Activated T-cell treated with anti-CD3 and anti-CD28 coated beads, Interleukin-2, amount 50 U/mL, for 24 hours (primary cell): ENCODE measurements around the gene KREMEN1.
"Not testable (repeated sequence)": the region's sequence is repeated elsewhere in the genome, so short reads cannot be mapped to it uniquely, and the experiment has no call there.

Experiments used
- DNase-seq: peaks from one replicate; pipeline ENCODE4 v3.0.0-alpha.2; 2020
- H3K27ac Mint-ChIP-seq: 2 replicates; pipeline ENCODE4 v1.8.0; 2020; ENCODE audit warnings: mild to moderate bottlenecking, mixed read lengths
- H3K27me3 Mint-ChIP-seq: 2 replicates; pipeline ENCODE4 v1.8.0; 2020; ENCODE audit warnings: mixed read lengths
- H3K36me3 Mint-ChIP-seq: 2 replicates; pipeline ENCODE4 v1.8.0; 2020; ENCODE audit warnings: low read depth, mixed read lengths
- H3K4me1 Mint-ChIP-seq: 2 replicates; pipeline ENCODE4 v1.8.0; 2020; ENCODE audit warnings: low read depth, mixed read lengths
- H3K4me3 Mint-ChIP-seq: 2 replicates; pipeline ENCODE4 v1.8.0; 2020; ENCODE audit warnings: mild to moderate bottlenecking, moderate library complexity, mixed read lengths
- H3K9me3 Mint-ChIP-seq: 2 replicates; pipeline ENCODE4 v1.8.0; 2020; ENCODE audit warnings: mixed read lengths

KREMEN1 gene

GRCh38 chr22:29080106-29080975, 7.5 kb downstream of the KREMEN1 start:
- H3K27ac Mint-ChIP-seq: no peak overlapping the region
- H3K9me3 Mint-ChIP-seq: no peaks in the 10 kb centered on the region
- peaks cover 43% of the 10 kb centered on the region for H3K27me3 Mint-ChIP-seq
- no peaks in the 10 kb centered on the region for H3K36me3 Mint-ChIP-seq
- no peak overlapping the region for H3K4me3 Mint-ChIP-seq
- no peak for DNase-seq
- no peaks in the 10 kb centered on the region for H3K4me1 Mint-ChIP-seq

GRCh38 chr22:29081517-29082236, 8.8 kb downstream of the KREMEN1 start:
- H3K4me1 Mint-ChIP-seq: no peaks in the 10 kb centered on the region
- no peak overlapping the region for H3K27ac Mint-ChIP-seq
- no peaks in the 10 kb centered on the region for H3K36me3 Mint-ChIP-seq
- H3K9me3 Mint-ChIP-seq: no peaks in the 10 kb centered on the region
- no peak overlapping the region for H3K4me3 Mint-ChIP-seq
- no peak for DNase-seq
- peaks cover 37% of the 10 kb centered on the region for H3K27me3 Mint-ChIP-seq

GRCh38 chr22:29082826-29083545, 10.2 kb downstream of the KREMEN1 start:
- Mint-ChIP-seq H3K4me1 (no peaks in the 10 kb centered on the region), H3K27ac (no peak overlapping the region), H3K36me3 (no peaks in the 10 kb centered on the region), H3K9me3 (no peaks in the 10 kb centered on the region), H3K27me3 (peaks cover 30% of the 10 kb centered on the region), H3K4me3 (no peak overlapping the region)
- DNase-seq: no peak

GRCh38 chr22:29083576-29083932, 10.7 kb downstream of the KREMEN1 start:
- H3K27me3 Mint-ChIP-seq: peaks cover 28% of the 10 kb centered on the region
- not testable (repeated sequence) for H3K36me3 Mint-ChIP-seq, H3K27ac Mint-ChIP-seq, H3K4me1 Mint-ChIP-seq, DNase-seq, H3K4me3 Mint-ChIP-seq, H3K9me3 Mint-ChIP-seq

GRCh38 chr22:29083933-29084591, 11.2 kb downstream of the KREMEN1 start:
- no peak for DNase-seq
- H3K4me3 Mint-ChIP-seq: no peak overlapping the region
- H3K36me3 Mint-ChIP-seq: no peaks in the 10 kb centered on the region
- no peaks in the 10 kb centered on the region for H3K4me1 Mint-ChIP-seq
- no peaks in the 10 kb centered on the region for H3K9me3 Mint-ChIP-seq
- H3K27ac Mint-ChIP-seq: no peak overlapping the region
- H3K27me3 Mint-ChIP-seq: peaks cover 23% of the 10 kb centered on the region

GRCh38 chr22:29087012-29087411, 14.2 kb downstream of the KREMEN1 start:
- DNase-seq: no peak
- no peaks in the 10 kb centered on the region for H3K9me3 Mint-ChIP-seq
- no peak overlapping the region for H3K4me3 Mint-ChIP-seq
- no peak overlapping the region for H3K27ac Mint-ChIP-seq
- H3K4me1 Mint-ChIP-seq: no peaks in the 10 kb centered on the region
- peaks cover 22% of the 10 kb centered on the region for H3K27me3 Mint-ChIP-seq
- no peaks in the 10 kb centered on the region for H3K36me3 Mint-ChIP-seq

- no peaks in the 10 kb centered on the region for H3K9me3 Mint-ChIP-seq
- no peaks in the 10 kb centered on the region for H3K36me3 Mint-ChIP-seq
- H3K4me1 Mint-ChIP-seq: no peaks in the 10 kb centered on the region
- no peak overlapping the region for H3K4me3 Mint-ChIP-seq
- no peak overlapping the region for H3K27ac Mint-ChIP-seq
- peaks cover 25% of the 10 kb centered on the region for H3K27me3 Mint-ChIP-seq
- DNase-seq: no peak
Measured at GRCh38 chr22:29088809-29089208, 16.0 kb downstream of the KREMEN1 start.

GRCh38 chr22:29089507-29089906, 16.7 kb downstream of the KREMEN1 start:
- H3K27me3 Mint-ChIP-seq: peaks cover 25% of the 10 kb centered on the region
- no peak overlapping the region for H3K27ac Mint-ChIP-seq
- H3K4me1 Mint-ChIP-seq: no peaks in the 10 kb centered on the region
- no peaks in the 10 kb centered on the region for H3K36me3 Mint-ChIP-seq
- H3K9me3 Mint-ChIP-seq: no peaks in the 10 kb centered on the region
- no peak for DNase-seq
- no peak overlapping the region for H3K4me3 Mint-ChIP-seq

- Mint-ChIP-seq H3K27me3 (peaks cover 25% of the 10 kb centered on the region), H3K36me3 (no peaks in the 10 kb centered on the region), H3K4me1 (no peaks in the 10 kb centered on the region), H3K9me3 (no peaks in the 10 kb centered on the region), H3K27ac (no peak overlapping the region), H3K4me3 (no peak overlapping the region)
- DNase-seq: no peak
Measured at GRCh38 chr22:29090039-29090438, 17.2 kb downstream of the KREMEN1 start.

- Mint-ChIP-seq H3K4me1 (no peaks in the 10 kb centered on the region), H3K9me3 (no peaks in the 10 kb centered on the region), H3K27ac (no peak overlapping the region), H3K27me3 (peaks cover 21% of the 10 kb centered on the region), H3K36me3 (no peaks in the 10 kb centered on the region), H3K4me3 (no peak overlapping the region)
- no peak for DNase-seq
Measured at GRCh38 chr22:29092243-29092642, 19.4 kb downstream of the KREMEN1 start.

- Mint-ChIP-seq H3K9me3 (no peaks in the 10 kb centered on the region), H3K4me1 (no peaks in the 10 kb centered on the region), H3K27ac (no peak overlapping the region), H3K4me3 (no peak overlapping the region), H3K36me3 (no peaks in the 10 kb centered on the region), H3K27me3 (peaks cover 19% of the 10 kb centered on the region)
- DNase-seq: no peak
Measured at GRCh38 chr22:29093030-29093429, 20.2 kb downstream of the KREMEN1 start.

- Mint-ChIP-seq H3K27ac (no peak overlapping the region), H3K27me3 (peaks cover 16% of the 10 kb centered on the region), H3K4me1 (no peaks in the 10 kb centered on the region), H3K4me3 (no peak overlapping the region), H3K36me3 (no peaks in the 10 kb centered on the region), H3K9me3 (no peaks in the 10 kb centered on the region)
- no peak for DNase-seq
Measured at GRCh38 chr22:29093501-29094300, 20.9 kb downstream of the KREMEN1 start.

- Mint-ChIP-seq H3K4me1 (no peaks in the 10 kb centered on the region), H3K27ac (no peak overlapping the region)
Measured at GRCh38 chr22:29095459-29095858, 22.6 kb downstream of the KREMEN1 start.

More at GRCh38 chr22:29095459-29095858, 22.6 kb downstream of the KREMEN1 start:
- Mint-ChIP-seq H3K27me3 (peaks cover 7% of the 10 kb centered on the region), H3K36me3 (no peaks in the 10 kb centered on the region), H3K4me3 (no peak overlapping the region), H3K9me3 (no peaks in the 10 kb centered on the region)
- no peak for DNase-seq
